Activated CD8-positive, alpha-beta memory T cell treated with anti-CD3 and anti-CD28 coated beads, Interleukin-2, amount 50 U/mL, for 1 hour (primary cell): ENCODE data around the gene MRGPRD.
"Not testable (repeated sequence)": the region's sequence is repeated elsewhere in the genome, so short reads cannot be mapped to it uniquely, and the experiment has no call there.

ENCODE experiments used
- DNase-seq: peaks from one replicate; pipeline ENCODE4 v3.0.0-alpha.2; 2020; ENCODE audit errors: extremely low read depth

Gene MRGPRD

DNA sequence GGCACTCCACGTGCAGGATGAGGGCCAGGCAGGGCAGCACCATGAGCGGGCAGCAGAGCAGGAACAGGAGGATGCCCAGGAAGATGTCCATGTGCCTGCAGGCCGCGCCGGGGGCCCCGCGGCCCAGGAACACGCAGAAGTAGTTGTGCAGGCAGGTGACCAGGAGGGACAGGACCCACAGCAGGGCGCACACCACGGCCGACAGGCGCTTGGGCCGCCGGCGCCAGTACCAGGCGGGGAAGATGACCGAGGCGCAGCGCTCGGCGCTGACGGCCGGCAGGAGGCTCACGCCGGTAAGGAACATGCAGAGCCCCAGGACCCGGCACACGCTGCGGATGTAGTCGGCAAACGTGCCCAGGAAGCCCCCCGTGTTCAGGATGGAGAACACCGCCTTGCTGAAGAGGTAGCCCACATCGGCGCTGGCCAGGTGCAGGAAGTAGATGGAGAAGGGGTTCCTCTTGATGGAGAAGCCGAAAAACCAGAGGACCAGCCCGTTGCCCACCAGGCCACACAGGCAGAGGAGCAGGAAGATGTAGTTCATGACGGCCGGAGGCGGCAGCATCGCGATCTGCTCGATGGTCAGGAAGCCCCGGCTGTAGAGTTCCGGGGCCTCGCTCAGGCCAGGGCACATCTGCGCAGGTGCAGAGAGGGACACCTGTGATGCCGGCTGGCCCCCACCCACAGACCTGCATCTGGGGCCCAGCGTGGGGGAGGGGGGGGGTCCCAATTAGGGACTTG is 25.0 kb upstream of the MRGPRD start:
- no peak for DNase-seq

DNA sequence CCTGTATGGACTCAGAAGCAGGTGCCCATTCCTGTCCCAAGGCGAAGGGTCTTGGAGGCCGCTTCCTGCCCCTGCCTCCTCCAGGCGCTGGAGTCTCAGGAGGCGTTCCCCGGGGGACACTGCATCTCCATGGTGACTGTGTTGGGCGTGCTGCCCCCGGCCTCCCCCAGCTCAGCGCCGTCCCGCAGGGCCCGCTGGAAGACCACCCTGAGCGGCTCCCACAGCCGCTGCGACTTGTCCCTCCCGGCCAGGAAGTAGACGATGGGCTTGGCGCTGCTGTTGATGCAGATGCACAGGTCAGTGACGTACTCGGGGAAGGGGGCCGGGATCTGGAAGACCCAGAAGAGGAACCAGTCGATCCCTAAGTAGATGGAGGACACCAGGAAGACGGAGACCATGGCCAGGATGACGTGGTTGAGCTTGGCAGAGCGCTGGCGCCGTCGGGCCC is 24.4 kb upstream of the MRGPRD start:
- DNase-seq = no peak

DNA sequence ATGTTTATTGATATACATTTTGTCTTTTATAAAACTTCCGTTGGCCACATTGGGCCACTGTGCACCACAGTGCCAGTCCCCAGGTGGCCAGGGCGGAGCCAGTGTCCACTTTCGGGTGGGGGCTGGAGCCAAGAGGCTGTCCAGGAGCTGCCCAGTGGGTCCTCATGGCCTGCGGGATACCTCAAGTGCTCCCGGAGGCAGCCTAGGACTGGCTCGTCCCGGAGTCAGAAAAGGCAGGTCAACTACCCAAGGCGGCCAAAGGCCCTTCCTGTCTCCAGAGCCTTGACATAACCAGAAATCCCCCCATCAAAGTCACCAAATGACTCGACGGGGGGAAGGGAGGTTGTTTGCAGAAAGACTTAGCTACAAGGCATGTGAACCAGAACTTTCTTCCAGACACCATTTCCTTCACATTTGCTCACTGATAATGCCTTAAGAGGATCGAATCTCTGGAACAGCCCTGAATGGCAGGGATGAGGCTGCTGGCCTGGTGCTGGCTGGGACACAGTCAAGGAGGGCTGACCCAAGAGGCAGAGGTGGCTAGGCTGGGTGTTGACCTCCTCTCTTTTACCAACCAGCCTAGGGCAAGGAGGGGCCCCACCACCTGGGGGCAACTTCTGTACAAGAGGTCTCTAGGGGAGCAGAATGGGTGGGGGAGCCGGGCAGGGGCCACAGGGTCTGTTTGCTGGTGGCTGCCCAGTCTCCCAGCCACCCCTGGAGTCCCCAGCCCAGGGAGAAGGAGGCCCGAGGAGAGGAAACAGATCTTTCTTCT is 23.8 kb upstream of the MRGPRD start:
- DNase-seq = no peak

DNA sequence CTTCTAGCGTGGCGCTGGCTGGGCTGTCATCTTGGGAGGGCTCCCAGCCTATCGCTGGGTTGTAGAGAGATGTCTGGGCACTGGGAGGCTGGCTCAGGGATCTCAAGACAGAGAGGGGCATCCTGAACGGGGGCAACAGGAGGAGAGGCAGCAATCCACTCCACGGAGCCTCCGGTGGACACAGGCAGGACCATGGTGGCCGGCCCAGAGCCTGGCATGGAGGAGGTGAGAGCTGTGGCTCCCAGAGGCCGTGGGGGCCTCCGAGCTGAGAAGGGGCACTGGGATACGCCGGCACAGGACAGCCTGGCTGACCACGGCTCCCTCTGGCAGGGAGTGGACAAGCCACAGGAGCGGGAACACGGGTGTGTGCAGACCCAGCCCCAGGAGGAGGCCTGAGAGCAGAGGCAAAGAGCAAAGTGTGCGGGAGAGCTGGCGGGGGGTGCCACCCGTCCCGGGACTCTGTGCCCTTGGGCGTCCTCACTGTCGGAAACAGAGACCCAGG is 23.1 kb upstream of the MRGPRD start:
- no peak for DNase-seq

DNA sequence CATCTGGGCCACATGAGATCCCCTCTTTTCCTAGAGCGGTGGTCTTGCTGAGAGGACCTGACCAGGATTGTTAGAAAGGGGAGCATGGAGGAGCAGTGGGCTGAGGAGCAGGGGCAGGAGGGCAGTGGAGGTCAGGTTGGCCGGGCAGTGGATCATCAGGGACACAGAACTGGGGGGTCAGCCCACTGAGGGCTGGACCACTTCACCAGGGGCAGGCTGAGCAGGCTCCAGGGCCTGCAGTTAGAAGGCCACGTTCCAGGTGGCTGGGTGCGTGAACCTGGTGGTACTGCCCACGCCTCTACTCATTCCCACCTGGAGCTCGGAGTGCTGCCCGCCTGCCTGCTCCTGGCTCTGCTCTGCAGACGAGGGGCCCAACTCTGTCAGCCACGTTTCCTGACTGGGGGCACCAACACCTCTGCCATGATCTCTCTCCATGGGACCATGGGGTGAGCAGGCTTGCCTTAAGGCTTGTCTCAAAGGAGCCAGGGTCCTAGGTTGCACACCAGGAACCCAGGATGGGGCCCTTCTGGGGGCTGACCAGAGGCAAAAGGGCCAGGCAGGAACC is 22.6 kb upstream of the MRGPRD start:
- no peak for DNase-seq

DNA sequence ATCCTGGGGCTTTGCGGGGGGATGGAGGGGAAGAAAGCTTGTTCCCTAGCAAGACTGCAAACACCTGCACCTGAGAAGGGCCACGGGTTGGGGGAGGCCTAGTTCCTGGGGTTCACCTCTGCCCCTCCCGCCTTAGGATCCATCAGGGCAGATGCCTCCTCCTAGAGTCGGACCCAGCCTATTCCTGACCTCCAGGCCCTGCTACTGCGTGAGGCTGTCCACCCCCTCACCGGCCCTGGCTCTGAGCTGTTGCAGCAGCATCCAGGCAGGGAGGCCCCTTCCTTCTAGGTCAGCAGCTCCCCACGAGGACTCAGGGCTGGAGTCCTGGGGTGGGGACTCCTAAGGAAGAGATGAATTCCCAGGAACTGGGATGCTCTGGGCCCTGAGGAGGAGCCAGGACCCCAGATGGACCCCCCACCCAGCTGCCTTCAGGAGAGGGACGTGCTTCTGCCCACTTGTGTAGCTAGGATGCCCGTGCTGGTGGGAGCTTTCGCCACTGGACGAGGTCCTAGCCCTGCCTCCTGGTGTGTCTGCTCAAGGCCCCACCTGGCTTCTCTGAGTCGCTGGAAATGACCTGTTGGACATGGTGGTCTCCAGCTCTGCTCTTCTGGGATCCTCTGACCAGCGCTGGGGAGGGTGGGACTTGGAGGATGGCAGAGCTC is 21.9 kb upstream of the MRGPRD start:
- no peak for DNase-seq

DNA sequence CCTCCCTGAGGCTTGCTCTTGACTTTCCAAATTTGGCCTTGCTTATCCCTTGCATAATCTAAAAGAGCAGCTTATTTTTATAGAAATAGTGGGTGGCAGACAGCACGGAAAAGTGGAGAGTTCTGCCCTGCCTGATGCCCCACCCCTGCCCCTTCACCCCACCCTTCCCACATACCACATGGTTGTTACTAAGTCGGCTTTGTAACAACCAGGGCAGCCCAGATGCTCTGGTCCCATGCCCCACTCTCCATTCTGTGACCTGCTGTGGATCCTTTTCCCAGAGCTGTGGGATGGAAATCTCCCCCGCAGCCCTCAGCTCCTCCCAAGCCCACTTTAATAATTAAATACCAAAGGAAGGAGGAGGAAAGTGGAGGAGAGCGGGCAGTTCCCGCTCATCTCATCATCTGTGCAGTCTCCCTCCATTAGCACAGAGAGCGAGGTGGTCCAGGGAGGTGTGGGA is 21.4 kb upstream of the MRGPRD start:
- no peak for DNase-seq

DNA sequence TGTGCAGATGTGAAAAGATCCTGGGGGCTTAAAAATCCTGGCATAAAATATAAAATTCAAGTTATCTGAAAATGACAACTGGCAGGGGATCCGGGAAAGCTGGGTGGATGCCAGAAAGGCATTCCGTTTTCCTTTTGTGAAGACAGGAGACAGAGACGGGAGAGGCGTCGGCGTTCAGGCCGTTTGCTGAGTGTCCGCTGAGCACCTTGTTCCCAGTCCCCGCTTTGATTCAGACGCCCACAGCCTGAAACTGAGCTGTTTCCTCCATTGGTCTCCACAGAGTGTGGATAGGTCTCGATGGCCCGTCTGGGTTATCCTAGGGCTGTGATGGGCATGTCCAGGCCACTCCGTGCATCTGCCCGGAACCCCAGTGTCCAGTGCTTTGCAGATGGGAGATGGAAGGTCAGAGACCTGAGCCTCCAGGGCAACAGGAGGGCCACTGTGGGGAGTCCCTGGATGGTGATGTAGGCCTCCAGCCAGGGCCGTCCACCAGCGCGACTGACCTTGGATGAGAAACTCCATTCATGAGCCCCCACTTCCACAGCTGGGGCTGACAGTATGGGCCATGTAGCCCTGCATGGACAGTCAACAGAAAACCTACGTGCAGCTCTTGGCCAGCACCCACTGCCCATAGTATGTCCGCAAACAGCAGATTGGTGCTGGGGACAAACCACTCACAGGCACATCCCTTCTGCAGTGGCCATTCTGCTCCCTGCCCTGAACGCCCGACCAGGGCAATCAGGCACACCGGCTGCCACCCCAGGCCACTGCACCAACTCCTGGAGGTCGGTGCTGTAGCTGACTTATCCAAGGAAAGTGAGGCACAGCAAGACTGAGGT is 20.7 kb upstream of the MRGPRD start:
- no peak for DNase-seq

DNA sequence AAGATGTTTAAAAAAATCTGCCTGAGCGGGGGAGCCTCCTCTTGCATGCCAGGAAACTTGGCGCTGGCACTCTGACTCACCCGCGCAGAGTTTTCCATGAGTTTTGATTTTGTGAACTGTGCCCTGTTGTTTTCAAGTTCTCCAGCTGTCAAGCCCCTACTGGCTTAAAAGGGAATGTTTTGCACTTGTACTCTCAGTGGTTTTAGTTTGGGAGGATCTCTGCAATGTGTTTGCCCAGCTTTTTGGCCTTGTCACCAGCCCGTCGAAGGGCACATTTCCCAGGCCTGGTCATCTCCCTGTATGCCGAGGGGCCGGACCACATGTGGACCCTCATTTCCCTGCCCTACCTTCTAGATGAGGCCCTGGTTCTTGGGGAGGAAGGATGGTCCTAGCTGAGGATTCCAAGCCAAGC is 20.1 kb upstream of the MRGPRD start:
- DNase-seq = no peak

DNA sequence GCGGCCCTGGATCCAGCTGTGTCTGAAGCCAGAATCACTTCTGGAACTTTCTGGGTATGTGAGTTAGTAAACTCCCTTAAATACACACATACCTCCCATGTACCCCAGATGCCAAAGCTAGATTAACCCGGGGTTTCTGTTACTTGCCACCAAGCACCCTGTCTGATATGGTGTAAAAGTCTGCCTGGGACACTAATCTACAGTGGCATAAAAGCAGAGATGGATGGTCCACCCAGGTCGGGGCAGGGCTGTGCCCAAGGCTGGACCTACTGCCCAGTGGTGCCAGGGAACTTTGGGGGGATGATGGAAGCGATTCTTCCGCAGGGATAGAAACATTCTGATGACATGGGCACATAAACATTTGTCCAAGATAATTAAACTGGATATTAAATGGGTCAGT is 19.6 kb upstream of the MRGPRD start:
- DNase-seq = no peak

DNA sequence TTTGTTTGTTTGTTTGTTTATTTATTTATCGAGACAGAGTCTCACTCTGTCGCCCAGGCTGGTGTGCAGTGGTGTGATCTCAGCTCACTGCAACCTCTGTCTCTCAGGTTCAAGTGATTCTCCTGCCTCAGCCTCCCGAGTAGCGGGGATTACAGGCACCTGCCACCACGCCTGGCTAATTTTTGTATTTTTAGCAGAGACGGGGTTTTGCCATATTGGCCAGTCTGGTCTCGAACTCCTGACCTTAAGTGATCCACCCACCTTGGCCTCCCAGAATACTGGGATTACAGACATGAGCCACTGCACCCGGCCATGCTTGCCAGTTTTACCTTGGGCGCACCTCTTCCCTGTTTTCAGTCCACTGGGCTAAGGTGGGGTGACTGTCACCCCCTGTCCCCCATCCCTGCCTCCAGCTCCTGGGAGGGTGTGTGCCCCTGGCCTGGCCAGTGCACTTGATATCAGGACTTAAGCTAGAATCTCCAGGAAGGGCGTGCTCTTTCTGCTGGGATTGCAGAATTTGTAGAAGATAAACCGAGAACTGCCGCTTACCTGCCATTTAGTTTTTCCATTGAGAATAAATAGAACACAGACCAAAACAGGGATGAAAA is 19.1 kb upstream of the MRGPRD start:
- DNase-seq = not testable (repeated sequence)

DNA sequence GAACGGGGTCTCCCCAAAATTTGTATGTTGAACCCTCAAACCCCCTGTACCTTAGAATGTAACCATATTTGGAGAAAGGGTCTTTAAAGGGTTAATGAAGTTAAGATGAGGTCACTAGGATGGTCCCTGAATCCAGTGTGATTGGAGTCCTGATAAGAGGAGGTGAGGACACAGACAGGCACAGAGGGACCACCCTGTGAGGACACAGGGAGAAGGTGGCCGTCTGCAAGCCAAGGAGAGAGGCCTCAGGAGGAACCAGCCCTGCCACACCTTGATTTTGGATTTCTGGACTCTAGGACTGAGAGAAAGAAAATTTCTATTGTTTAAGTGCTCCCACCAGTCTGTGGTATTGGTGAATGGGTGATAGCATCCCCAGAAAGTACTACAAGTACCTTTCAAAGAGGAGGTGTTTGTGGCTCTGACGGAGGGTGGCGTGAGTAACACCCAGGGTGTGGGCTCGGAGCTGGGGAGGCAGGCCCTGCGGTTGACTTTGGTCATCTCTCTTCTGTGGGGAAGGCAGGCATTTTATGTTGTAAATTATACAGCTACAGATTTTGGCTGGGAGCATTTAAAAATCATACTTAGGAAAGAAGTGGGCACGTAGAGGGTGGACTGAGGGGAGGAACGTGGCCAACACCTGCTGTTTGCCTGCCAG is 18.4 kb upstream of the MRGPRD start:
- no peak for DNase-seq

DNA sequence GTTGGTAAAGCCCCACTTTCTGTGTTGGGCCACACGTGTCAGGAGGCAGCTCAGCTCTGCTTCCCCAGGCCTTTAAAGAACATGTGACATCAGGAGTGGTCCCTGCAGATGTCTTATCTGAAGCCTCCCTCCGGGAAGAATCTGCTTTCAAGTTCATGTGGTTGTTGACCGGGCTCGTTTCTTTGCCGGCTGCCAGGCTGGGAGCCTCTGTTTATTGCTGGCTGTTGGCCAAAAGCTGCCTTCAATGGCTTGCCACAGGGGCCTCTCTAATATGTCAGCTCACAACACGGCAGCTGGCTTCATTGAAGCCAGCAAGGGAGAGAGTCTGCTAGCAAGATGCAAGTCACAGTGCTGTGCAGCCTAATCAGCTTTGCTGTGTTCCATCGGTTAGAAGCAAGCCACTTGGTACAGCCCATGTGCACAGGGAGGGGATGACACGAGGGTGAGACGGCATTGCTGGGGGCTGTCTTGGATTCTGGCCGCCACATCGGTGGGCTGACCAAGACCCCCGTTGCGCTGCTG is 17.7 kb upstream of the MRGPRD start:
- DNase-seq = no peak

DNA sequence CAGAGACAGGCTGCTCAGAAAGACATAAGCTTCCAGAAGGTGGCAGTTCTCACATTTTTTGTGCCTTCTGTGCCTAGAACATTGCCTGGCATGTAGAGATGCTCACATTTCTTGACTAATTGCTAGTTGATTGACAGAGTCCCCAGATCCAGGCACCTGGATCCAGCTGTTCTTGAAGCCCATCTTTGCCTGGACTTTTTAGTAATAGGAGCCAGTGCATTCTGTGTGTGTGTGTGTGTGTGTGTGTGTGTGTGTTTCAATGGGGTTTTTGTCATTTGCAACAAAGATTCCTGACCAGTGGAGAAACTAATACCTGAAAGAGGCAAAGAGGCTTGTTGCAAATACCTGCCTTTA is 17.2 kb upstream of the MRGPRD start:
- no peak for DNase-seq

DNA sequence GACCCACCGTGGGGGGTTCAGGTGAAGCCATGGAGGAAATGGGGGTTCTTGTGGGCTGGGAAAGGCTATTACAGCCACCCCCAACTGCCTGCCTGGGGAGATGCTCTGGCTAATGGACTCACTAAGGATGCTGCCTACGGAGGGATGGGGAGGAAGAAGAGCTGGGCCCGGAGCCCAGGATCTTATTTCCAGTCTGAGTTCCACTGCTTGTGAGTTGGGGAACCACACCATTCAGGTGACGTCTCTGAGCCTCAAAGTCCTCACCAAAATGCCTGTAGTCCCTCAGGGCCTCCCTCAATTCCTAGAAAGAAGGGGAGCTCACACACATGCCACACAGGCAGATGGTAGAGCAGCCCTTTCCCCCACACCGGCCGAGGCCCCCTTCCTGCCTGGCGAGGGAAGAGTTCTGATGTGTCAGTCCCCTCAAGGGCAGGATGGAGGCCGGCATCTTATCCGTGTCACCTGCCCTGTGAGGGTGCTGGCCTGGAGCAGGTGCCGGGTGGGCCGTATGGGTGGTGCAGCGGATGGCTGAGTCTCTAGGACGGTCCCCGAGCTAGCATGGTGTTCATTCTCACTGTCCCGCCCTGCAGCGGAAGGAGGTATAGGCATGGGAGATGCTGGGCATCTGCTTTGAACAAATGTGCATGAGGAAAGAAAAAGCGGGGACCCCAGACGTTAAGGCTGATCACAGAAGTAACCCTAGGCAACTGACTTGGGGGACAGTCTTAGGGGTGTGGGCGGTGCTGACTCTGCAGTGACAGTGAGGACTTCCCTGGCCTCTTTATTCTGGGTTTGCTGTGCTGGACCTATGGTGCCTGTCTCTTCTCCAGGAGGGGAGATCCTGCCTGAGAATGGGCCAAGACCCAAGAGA is 16.6 kb upstream of the MRGPRD start:
- no peak for DNase-seq

DNA sequence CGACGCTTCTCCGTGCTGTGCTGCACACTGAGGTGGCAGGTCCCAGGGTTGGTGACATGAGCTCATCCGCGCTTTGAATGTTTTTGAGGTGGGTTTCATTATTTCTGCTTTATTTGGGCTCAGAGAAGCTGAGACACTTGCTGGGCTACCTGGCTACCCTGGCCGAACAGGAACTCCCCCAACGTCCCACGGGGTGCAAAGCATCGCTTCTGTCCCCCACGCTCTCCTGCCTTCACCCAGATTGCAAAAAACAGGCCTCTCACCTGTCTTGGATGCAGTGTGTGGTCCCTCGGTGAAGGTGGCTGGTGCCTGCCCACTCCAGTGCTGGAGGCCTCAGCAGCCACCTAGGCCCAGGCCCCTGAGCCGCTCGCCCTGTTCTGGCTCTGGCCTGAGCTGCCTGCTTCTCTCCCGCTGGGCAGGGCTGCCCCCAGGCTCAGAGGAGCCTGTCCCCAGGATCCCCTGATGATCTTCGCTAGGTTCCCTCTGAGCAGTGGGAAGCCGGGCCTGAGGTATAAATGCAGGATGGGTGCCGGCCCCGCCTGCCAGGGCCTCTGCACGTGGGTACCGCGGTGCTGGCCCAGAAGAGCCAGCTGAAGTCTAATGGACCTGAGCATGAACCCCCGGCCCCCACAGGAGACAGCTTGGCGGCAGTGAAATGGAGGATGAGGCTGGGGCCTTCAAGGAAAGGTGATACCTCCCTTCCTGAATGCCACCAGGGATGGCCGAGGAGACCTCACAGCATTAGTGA is 15.8 kb upstream of the MRGPRD start:
- DNase-seq = no peak

DNA sequence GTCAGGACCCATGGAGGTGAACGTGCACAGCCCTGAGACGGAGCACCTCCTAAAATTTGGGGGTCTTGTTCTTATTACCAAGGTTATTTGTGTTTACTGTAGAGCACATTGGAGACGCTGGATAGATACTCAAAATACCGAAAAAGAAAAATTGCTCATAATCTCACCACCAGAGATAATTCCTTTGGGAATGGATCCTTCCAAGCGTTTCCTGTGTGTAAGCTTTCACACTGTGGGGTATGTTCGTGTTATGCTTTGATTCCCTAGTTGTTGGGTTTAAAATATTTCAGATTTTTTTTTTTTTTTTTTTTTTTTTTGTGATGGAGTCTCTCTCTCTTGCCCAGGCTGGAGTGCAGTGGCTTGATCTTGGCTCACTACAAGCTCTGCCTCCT is 14.1 kb upstream of the MRGPRD start:
- DNase-seq = no peak

DNA sequence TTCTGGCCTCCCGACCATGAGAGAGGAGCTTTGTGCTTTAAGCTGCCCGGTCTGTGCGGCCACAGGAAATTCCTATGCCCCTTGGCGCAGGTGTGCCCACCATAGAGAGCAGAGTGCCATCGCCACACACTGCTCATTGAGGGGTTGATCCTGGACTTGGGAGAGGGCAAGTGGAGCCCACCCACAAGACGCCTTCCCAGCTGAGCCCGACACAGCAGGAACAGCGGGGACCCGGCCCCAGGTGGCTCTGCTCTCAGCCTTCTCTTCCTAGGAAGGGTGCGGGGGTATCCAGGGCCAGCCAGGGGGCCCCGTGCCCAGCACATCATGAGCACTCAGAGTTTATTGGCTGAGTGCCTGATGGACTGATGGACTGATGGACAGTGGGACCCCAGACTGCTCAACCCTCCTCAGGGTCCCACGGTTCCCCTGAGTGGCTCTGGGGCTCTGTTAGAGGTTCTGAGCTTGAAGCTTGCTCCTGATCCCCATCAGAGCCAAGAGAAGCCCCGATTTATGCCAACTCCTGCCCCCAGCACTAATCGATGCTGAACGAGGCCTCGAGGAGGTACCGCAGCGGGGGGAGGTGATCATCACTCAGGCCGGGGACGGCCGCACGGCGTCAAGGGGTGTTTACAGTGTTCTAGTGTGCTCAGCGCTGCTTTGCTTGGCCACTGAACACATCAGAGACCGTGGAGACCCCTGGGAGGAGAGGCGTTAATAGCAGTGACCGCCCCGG is 13.5 kb upstream of the MRGPRD start:
- no peak for DNase-seq
